Neutrophil (primary cell): ENCODE data around the gene NUCKS1.
"Not testable (repeated sequence)": the region's sequence is repeated elsewhere in the genome, so short reads cannot be mapped to it uniquely, and the experiment has no call there.

Experiments
- H3K27ac ChIP-seq: fragments of 200-600 bp; sonication (generic); 2 replicates; pipeline ENCODE4 v1.5.1; 2016; ENCODE audit warnings: mild to moderate bottlenecking, moderate library complexity
- H3K27me3 ChIP-seq: fragments of 200-600 bp; sonication (generic); 2 replicates; pipeline ENCODE4 v1.6.0; 2016; ENCODE audit warnings: mild to moderate bottlenecking
- H3K36me3 ChIP-seq: fragments of 200-600 bp; sonication (generic); 2 replicates; pipeline ENCODE4 v1.5.1; 2017
- H3K4me1 ChIP-seq, 2 experiments: fragments of 200-600 bp in 1 of 2; sonication (generic) in 1 of 2; 1 replicate in 1 of 2; 2 replicates in 1 of 2; pipeline versions ENCODE4 v1.5.1 to v1.6.1; 2013 to 2016; ENCODE audit warnings: low read depth in 1 of 2, low read length in 1 of 2, mild to moderate bottlenecking in 1 of 2, moderate library complexity in 1 of 2; ENCODE audit not compliant: control insufficient read depth in 1 of 2, insufficient read depth in 1 of 2
- H3K4me3 ChIP-seq, 2 experiments: fragments of 200-600 bp in 1 of 2; sonication (generic) in 1 of 2; 1 replicate in 1 of 2; 2 replicates in 1 of 2; pipeline ENCODE4 v1.5.1; 2013 to 2016; ENCODE audit warnings: low read depth in 1 of 2, low read length in 1 of 2, mild to moderate bottlenecking in 1 of 2, moderate library complexity in 1 of 2
- H3K9me3 ChIP-seq: fragments of 200-600 bp; sonication (generic); 2 replicates; pipeline ENCODE4 v1.5.1; 2016
- CTCF ChIP-seq: fragments of 200-600 bp; sonication (generic); IDR thresholded peaks from 2 replicates; pipeline ENCODE4 v1.5.1; 2016; ENCODE audit warnings: antibody characterized with exemption

NUCKS1 gene

GRCh38 chr1:205726619-205727125 lies 23.3 kb downstream of the NUCKS1 start:
- Histone ChIP-seq H3K27ac (no peak overlapping the region), H3K36me3 (peaks cover 10% of the 10 kb centered on the region), H3K4me1 (no peaks in the 10 kb centered on the region), H3K27me3 (no peaks in the 10 kb centered on the region), H3K9me3 (no peaks in the 10 kb centered on the region), H3K4me3 (no peak overlapping the region)
- no peak for TF ChIP-seq CTCF

GRCh38 chr1:205725514-205725913 lies 24.5 kb downstream of the NUCKS1 start:
- H3K4me3 ChIP-seq = no peak overlapping the region
- no peak overlapping the region for H3K27ac ChIP-seq
- TF ChIP-seq CTCF = no peak
- no peaks in the 10 kb centered on the region for H3K9me3 ChIP-seq
- H3K36me3 ChIP-seq = peaks cover 10% of the 10 kb centered on the region
- no peaks in the 10 kb centered on the region for H3K27me3 ChIP-seq
- H3K4me1 ChIP-seq = no peaks in the 10 kb centered on the region

GRCh38 chr1:205720740-205721139 lies 29.2 kb downstream of the NUCKS1 start:
- not testable (repeated sequence) for H3K4me1 ChIP-seq, H3K27me3 ChIP-seq, H3K4me3 ChIP-seq, H3K9me3 ChIP-seq, H3K27ac ChIP-seq
- peaks cover 22% of the 10 kb centered on the region for H3K36me3 ChIP-seq

- H3K27me3 ChIP-seq = no peaks in the 10 kb centered on the region
- TF ChIP-seq CTCF = no peak
- H3K4me3 ChIP-seq = no peak overlapping the region
- no peaks in the 10 kb centered on the region for H3K9me3 ChIP-seq
- no peak overlapping the region for H3K27ac ChIP-seq
- peaks cover 12% of the 10 kb centered on the region in 2 experiments for H3K4me1 ChIP-seq
- H3K36me3 ChIP-seq = peaks cover 22% of the 10 kb centered on the region
Observed at GRCh38 chr1:205719762-205720161, 30.2 kb downstream of the NUCKS1 start.

- Histone ChIP-seq H3K9me3 (no peaks in the 10 kb centered on the region), H3K27me3 (no peaks in the 10 kb centered on the region), H3K4me3 (no peak overlapping the region), H3K36me3 (peaks cover 22% of the 10 kb centered on the region), H3K27ac (no peak overlapping the region), H3K4me1 (peaks cover 19 to 20% of the 10 kb centered on the region in 2 experiments)
- no peak for TF ChIP-seq CTCF
Observed at GRCh38 chr1:205719015-205719414, 31.0 kb downstream of the NUCKS1 start.

GRCh38 chr1:205716371-205717132 lies 33.4 kb downstream of the NUCKS1 start:
- Histone ChIP-seq H3K9me3 (no peaks in the 10 kb centered on the region), H3K27ac (no peak overlapping the region), H3K4me3 (no peak overlapping the region), H3K4me1 (peaks cover 25 to 26% of the 10 kb centered on the region in 2 experiments), H3K36me3 (peaks cover 22% of the 10 kb centered on the region), H3K27me3 (no peaks in the 10 kb centered on the region)
- TF ChIP-seq CTCF = no peak
